Activated CD4-positive, alpha-beta T cell treated with anti-CD3 and anti-CD28 coated beads, Interleukin-2, amount 10 ng/mL, durations not matched to agents 7 days and 5 days (primary cell): Measurements from ENCODE around the gene JAKMIP1. TPM values are rescaled to one million over a fixed set of nuclear protein-coding genes. Genes with fewer than 3 reads are reported as not detected.
"Not testable (repeated sequence)": the region's sequence is repeated elsewhere in the genome, so short reads cannot be mapped to it uniquely, and the experiment has no call there.

Source experiments
- CTCF ChIA-PET: fragments of 350-600 bp; sonication (Branson Sonifier 250); formaldehyde crosslinking; loops from one replicate; lab custom pipeline; 2021; ENCODE audit warnings: antibody characterized with exemption; lab: Charles Lee
- POLR2A ChIA-PET: fragments of 350-600 bp; sonication (Branson Sonifier 250); formaldehyde crosslinking; loops from one replicate; lab custom pipeline; 2021; ENCODE audit warnings: antibody characterized with exemption; lab: Charles Lee
- DNase-seq: peaks from one replicate; pipeline ENCODE4 v3.0.0-alpha.2; 2020
- H3K27ac Mint-ChIP-seq: one replicate; pipeline ENCODE4 v1.8.0; 2021; ENCODE audit warnings: mild to moderate bottlenecking, moderate library complexity, mixed read lengths
- H3K27me3 Mint-ChIP-seq: one replicate; pipeline ENCODE4 v1.8.0; 2021; ENCODE audit warnings: mixed read lengths
- H3K36me3 Mint-ChIP-seq: one replicate; pipeline ENCODE4 v1.8.0; 2021; ENCODE audit warnings: low read depth, mixed read lengths
- H3K4me1 Mint-ChIP-seq: one replicate; pipeline ENCODE4 v1.8.0; 2021; ENCODE audit warnings: mixed read lengths
- H3K4me3 Mint-ChIP-seq: one replicate; pipeline ENCODE4 v1.8.0; 2021; ENCODE audit warnings: mild to moderate bottlenecking, moderate library complexity, mixed read lengths
- H3K9me3 Mint-ChIP-seq: one replicate; pipeline ENCODE4 v1.8.0; 2021; ENCODE audit warnings: mixed read lengths
- total RNA-seq, 2 experiments: library from RNA; stranded (reverse); gene quantifications; one replicate each; pipeline ENCODE4 v1.2.3, GENCODE V29; 2021

JAKMIP1 gene
- total RNA-seq, 2 experiments from 2014 or later: 9.6 to 10.9 TPM

DNA sequence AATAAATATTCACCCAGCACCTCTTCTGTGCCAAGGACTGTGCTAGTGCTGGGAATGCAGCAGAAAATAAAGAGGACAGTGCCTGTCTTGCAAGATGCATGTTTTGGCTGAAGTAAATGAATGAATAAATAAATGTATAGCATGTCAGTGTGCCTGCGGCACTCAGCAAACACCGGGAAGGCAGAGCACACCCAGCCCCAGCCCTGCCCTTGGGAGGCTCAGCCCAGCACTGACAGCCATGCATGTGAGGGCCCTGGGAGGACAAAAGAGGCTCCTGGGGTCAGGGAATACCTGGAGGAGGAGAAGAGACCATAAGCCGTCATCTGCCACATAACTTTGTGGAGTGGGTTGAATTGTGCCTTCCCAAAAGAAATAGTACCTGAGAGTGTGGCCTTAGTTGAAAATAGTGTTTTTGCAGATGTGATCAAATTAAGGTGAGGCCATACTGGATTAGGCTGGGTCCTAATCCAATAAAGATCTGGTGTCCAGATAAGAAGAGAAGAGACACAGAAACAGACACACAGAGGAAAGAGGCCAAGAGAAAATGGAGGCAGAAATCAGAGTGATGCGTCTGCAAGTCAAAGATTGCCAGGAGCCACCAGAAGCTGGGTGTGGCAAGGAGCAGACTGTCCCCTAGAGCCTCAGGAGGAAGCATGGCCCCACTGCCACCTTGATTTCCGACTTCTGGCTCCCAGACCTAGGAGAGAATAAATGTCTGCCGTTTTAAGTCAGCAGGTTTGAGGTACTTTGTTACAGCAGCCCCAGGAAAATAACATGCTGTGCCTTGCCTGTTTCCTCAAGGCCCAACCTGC is 198.5 kb downstream of the JAKMIP1 start:
- Mint-ChIP-seq H3K4me1 (no peaks in the 10 kb centered on the region), H3K4me3 (no peak overlapping the region), H3K27ac (no peak overlapping the region), H3K36me3 (no peaks in the 10 kb centered on the region), H3K27me3 (peaks cover 3% of the 10 kb centered on the region), H3K9me3 (no peaks in the 10 kb centered on the region)
- ChIA-PET CTCF (no interaction called here), POLR2A (no interaction called here)
- no peak for DNase-seq

DNA sequence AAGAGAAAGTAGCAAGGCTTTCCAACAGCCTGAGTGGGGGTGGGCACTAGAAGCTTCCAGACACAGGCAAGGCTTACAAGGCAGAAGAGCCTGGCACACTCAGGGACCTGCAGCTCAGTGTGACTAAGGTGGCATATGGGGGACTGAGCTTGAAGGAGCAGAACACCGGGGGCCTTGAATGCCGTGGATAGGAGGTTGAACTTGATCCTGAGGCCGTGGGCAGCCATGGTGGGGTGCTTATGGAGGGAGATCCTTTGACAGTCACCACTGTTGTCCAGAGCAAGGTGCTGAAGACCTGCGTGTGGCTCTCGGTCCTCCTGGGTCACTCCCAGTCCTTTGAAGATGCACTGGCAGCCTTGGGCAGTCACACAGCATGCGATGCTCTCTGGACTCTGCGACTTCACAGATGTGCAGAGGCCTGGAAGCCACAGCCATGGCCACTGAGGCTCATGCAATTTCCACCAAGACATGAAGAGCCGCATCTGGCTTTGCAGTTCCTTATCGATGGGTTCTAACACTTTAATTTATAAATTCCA is 200.5 kb downstream of the JAKMIP1 start:
- POLR2A ChIA-PET: no interaction called here

DNA sequence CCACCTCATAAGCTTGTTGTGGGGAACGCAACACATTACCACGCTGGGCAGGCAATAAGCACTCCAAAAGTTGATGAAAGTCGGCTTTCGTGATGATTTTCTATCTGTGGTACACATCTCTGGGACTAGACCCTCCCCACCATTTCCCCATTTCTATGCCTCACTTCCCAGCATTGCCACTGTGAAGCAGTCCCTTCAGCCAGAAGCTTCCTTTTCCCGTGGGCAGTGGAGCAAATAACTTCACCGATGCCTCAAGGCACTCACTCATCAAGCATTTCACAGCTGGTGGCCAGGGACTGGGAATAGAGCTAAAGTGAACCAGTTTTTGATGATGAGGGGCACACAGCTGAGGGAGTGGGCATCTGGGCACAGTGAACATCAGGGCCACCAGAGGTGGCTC is 201.0 kb downstream of the JAKMIP1 start:
- no peaks in the 10 kb centered on the region for H3K27me3 Mint-ChIP-seq
- POLR2A ChIA-PET: no interaction called here
- CTCF ChIA-PET: interaction anchor here (1.2 to 1.7 kb wide), 2 partner anchors 10 to 328 kb away, joined by 3 to 5 read pairs; no protein-coding TSS in a partner anchor
- peaks cover 9% of the 10 kb centered on the region for H3K4me1 Mint-ChIP-seq
- DNase-seq: no peak
- H3K4me3 Mint-ChIP-seq: no peak overlapping the region
- H3K36me3 Mint-ChIP-seq: no peaks in the 10 kb centered on the region
- no peak overlapping the region for H3K27ac Mint-ChIP-seq
- no peaks in the 10 kb centered on the region for H3K9me3 Mint-ChIP-seq

More for the DNA sequence above, 200.5 kb downstream of the JAKMIP1 start:
- CTCF ChIA-PET: interaction anchor here (1.2 kb wide), 1 partner anchor 9 kb away, joined by 3 read pairs; no protein-coding TSS in a partner anchor
- DNase-seq: no peak
- H3K4me3 Mint-ChIP-seq: no peak overlapping the region
- no peaks in the 10 kb centered on the region for H3K27me3 Mint-ChIP-seq
- peaks cover 9% of the 10 kb centered on the region for H3K4me1 Mint-ChIP-seq
- H3K27ac Mint-ChIP-seq: no peak overlapping the region
- H3K36me3 Mint-ChIP-seq: no peaks in the 10 kb centered on the region
- H3K9me3 Mint-ChIP-seq: no peaks in the 10 kb centered on the region

DNA sequence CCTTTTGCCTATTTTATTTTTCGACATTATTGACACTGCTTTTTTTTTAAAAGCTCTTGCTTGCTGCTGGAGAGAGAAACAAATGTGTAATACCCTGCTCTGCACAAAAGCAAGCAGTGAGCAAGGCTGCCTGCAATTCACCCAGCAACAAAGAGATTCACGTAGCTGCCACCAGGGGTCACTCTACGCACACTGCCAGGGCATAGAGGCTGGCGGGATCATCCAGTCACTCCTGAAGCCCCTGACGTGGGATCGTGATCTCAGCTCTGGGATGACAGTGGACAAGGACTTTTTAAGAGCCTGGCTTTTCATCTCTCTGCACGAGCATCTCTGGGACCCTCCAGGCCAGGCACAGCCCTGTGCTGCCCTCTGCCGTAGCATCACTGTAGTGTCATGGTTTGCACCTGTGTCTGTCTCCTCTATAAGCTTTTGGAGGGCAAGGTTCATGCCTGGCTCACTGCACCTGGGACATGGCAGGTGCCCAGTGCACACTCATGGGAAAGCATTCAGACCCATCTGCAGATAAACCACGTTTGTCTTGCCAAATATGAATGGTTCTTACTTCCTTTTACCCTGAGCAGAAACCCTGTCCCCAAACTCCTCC is 201.9 kb downstream of the JAKMIP1 start:
- ChIA-PET POLR2A (no interaction called here), CTCF (interaction anchor here (0.6 to 1.8 kb wide), 13 partner anchors 8 to 960 kb away, joined by 3 to 6 read pairs (median 4); no protein-coding TSS in a partner anchor)
- Mint-ChIP-seq H3K4me3 (no peak overlapping the region), H3K36me3 (no peaks in the 10 kb centered on the region), H3K4me1 (peaks cover 9% of the 10 kb centered on the region), H3K27ac (no peak overlapping the region), H3K27me3 (no peaks in the 10 kb centered on the region), H3K9me3 (no peaks in the 10 kb centered on the region)
- peak; percentile 50 for DNase-seq

DNA sequence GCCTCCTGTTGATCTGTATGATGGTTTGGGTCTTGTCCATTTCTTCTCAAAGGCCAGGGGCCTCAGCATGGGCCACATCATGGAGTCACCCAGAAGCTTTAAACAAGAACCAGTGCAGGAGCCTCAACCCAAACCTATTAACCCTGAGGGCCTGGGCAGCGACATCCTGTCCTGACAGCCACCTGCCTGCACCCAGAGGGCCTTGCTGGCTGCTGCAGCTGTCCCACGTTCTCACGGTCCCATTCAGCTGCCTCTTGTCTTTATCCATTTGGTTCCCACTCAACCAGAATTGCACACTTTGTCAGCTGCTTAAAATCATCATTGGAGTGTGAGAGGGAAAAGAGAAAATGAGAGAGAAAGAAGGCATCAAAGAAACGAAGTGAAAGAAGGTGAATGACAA is 203.7 kb downstream of the JAKMIP1 start:
- Mint-ChIP-seq H3K27ac (no peak overlapping the region), H3K4me3 (no peak overlapping the region), H3K9me3 (no peaks in the 10 kb centered on the region), H3K4me1 (peaks cover 9% of the 10 kb centered on the region), H3K27me3 (no peaks in the 10 kb centered on the region), H3K36me3 (no peaks in the 10 kb centered on the region)
- CTCF ChIA-PET: interaction anchor here (0.9 to 1.8 kb wide), 2 partner anchors 34 to 331 kb away, joined by 3 to 5 read pairs; no protein-coding TSS in a partner anchor
- POLR2A ChIA-PET: no interaction called here
- no peak for DNase-seq

DNA sequence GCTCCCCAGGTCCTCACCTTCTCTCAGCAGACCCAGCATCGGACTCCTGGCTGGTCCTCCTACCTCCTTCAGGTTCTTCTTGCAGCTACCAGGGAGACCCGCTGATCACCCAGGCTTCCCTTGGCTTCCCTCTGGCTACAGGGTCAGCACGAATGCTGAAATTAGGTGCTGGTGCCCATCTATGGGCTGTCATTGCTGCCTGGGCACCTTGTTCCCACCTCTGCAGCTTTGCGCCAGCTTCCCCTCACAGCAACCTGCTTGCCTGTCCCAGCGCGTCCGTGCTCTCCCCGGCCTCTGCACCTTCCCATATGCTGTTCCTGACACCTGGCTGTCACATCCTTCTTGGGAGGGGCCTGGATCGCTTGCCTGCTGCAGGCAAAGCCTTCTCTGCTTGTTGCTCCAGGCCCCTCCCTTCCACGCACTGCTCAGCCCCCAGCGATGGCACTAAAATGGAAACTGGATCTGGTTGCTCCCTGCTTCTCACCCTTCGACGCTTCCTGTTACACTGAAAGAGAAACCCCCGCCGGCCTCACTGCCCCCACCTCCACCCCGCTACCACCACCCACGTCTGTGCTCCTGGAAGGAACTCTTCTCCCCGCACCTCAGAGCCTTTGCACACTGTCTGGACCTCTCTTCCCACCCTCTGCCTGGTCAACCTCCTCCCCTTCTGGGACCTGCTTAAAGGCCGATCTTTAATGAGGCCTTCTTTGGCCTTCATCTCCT is 204.3 kb downstream of the JAKMIP1 start:
- H3K36me3 Mint-ChIP-seq: no peaks in the 10 kb centered on the region
- ChIA-PET POLR2A (no interaction called here), CTCF (no interaction called here)
- H3K4me1 Mint-ChIP-seq: peaks cover 9% of the 10 kb centered on the region
- H3K27ac Mint-ChIP-seq: no peak overlapping the region
- DNase-seq: no peak
- H3K27me3 Mint-ChIP-seq: no peaks in the 10 kb centered on the region
- no peak overlapping the region for H3K4me3 Mint-ChIP-seq
- no peaks in the 10 kb centered on the region for H3K9me3 Mint-ChIP-seq

DNA sequence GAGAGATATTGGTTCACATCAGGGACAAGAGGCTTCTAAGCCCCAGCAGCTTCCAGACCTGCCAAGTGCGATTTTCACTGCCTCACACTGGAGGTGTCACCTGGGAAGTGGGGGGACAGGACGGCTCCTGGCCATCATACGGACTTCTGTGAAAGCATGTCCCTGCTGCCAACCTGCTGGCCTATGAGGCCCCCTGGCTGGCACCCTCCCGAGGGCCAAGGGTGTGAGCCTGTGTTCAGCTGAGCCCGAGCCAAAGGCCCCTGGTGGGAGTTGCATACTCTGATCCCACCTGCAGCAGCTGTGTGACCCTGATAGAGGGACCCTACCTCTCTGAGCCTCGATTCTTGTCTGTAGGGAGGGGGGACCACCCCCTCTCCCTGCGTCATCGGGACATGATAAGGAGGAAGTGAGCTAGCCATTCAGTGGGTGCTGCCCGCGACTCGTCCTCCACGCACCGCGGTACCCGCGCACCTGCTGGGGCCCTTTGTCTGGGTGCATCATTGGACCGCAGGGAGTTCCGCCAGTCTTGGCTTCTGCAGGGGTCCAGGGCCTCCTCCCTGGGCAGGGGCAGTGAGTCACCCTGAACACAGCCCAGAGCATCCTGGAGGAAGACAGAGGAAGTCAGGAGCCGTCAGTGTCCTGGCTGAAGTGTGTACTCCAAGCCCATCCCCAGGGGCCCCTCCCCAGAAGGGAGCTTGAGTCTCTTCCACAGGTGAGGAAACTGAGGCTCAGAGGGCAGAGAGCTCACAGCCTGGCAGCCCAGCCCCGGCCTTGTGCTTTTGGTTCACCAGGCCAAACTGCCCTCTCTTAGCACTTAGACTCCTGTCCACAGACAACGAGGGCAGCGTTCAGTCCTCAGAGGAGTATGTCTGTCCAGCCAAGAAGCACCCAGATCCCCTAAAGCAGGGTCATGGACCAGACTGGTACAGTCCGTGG is 206.2 kb downstream of the JAKMIP1 start:
- no peaks in the 10 kb centered on the region for H3K36me3 Mint-ChIP-seq
- H3K27ac Mint-ChIP-seq: no peak overlapping the region
- no peaks in the 10 kb centered on the region for H3K9me3 Mint-ChIP-seq
- POLR2A ChIA-PET: no interaction called here
- CTCF ChIA-PET: interaction anchor here (1.3 kb wide), 1 partner anchor 17 kb away, joined by 3 read pairs; no protein-coding TSS in a partner anchor
- H3K4me1 Mint-ChIP-seq: peaks cover 9% of the 10 kb centered on the region
- DNase-seq: no peak
- no peak overlapping the region for H3K4me3 Mint-ChIP-seq
- H3K27me3 Mint-ChIP-seq: no peaks in the 10 kb centered on the region

DNA sequence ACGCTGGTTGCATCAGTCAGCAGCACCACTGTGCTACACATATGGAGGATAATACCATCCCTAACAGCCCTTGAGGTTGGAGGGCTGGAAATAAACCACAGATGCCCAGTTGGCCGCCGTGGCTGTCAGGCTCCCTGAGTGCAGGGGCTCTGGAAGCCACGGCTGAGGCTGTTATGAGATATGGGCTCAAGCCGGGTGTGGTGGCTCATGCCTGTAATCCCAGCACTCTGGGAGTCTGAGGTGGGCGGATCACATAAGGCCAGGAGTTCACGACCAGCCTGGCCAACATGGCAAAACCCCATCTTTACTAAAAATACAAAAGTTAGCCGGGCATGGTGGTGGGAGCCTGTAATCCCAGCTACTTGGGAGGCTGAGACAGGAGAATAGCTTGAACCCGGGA is 207.0 kb downstream of the JAKMIP1 start:
- H3K4me1 Mint-ChIP-seq, H3K9me3 Mint-ChIP-seq, H3K27me3 Mint-ChIP-seq, H3K27ac Mint-ChIP-seq, POLR2A ChIA-PET, DNase-seq, H3K36me3 Mint-ChIP-seq, H3K4me3 Mint-ChIP-seq: not testable (repeated sequence)
- CTCF ChIA-PET: interaction anchor here (1.3 kb wide), 1 partner anchor 18 kb away, joined by 3 read pairs; no protein-coding TSS in a partner anchor

DNA sequence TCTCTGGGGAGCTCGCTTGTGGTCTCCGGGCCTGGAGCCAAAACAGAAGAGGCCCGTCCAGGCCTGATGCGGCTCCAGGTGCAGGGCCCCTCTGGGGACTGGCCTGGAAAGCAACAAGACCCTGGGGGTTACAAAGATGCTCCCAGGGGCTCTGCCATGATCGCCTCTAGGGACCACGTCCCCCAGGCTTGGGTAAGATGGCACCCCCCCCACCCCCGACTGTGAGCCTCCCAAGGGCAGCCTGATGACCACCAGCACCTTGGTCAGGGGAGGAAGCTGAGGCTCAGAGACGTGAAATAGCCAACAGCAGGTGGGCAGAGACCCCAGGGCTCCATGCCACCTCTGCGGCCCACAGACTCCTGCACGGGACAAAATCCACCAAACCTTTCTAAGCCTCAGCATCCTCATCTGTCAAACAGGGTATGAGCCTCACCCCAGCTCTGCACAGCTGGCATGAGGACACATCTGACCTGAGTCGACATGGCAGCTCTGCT is 207.5 kb downstream of the JAKMIP1 start:
- no peaks in the 10 kb centered on the region for H3K36me3 Mint-ChIP-seq
- no peak for DNase-seq
- H3K27me3 Mint-ChIP-seq: no peaks in the 10 kb centered on the region
- POLR2A ChIA-PET: no interaction called here
- CTCF ChIA-PET: interaction anchor here (1.3 kb wide), 1 partner anchor 19 kb away, joined by 3 read pairs; no protein-coding TSS in a partner anchor
- H3K27ac Mint-ChIP-seq: no peak overlapping the region
- H3K4me3 Mint-ChIP-seq: no peak overlapping the region
- H3K4me1 Mint-ChIP-seq: peaks cover 9% of the 10 kb centered on the region
- no peaks in the 10 kb centered on the region for H3K9me3 Mint-ChIP-seq

DNA sequence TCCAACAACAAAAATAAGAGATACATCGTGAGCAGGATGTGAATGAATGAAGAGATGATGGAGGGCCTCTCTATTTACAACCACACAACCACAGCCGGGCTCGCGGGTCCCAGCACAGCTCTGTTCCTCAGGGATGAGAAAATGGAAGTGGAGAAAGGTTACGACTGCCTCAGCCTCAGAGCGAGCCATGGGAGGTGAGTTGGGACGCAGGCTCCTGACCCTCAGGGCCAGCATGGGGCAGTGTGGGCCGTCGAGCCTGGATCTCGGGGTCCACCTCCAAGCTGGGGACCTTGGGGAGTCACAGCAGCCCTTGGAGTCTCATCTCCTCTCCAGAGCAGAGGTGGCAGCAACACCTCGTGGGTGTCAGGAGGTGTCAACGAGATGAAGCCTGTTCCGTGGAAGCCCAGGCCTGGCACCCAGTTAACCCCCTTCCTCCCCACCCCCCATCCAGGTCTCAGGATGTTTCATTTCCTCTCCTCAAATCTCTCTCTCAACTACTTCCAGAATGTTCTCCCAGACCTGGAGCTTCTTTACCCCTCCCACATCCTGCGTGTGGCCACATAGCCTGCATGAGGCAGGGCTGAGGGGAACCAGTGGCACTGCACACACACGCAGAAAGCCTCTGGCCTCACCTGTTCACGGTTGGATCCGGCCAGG is 208.1 kb downstream of the JAKMIP1 start:
- Mint-ChIP-seq H3K27ac (no peak overlapping the region), H3K4me3 (no peak overlapping the region), H3K9me3 (no peaks in the 10 kb centered on the region), H3K36me3 (no peaks in the 10 kb centered on the region), H3K27me3 (no peaks in the 10 kb centered on the region), H3K4me1 (peaks cover 9% of the 10 kb centered on the region)
- no peak for DNase-seq
- ChIA-PET CTCF (interaction anchor here (1.3 kb wide), 1 partner anchor 19 kb away, joined by 3 read pairs; no protein-coding TSS in a partner anchor), POLR2A (no interaction called here)

DNA sequence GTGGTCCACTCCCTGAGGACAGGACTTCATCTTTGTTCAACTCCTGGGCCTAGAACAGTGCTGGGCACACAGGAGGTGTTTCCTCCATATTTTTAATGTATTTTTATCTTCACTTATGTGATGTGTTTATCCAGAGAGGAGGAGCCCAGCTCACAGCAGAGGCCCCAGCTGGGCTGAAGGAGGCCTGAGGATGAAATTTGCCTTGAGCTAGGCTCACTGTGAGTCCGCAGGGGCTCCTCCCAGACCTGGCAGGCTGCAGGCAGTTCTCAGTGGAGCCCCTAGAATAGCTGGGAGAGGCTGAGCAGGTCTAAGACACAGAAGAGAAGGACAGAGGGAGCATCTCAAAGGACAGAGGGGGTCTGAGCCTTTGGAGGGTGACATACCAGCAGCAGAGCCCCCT is 208.9 kb downstream of the JAKMIP1 start:
- H3K36me3 Mint-ChIP-seq: no peaks in the 10 kb centered on the region
- peaks cover 6% of the 10 kb centered on the region for H3K4me1 Mint-ChIP-seq
- no peak overlapping the region for H3K27ac Mint-ChIP-seq
- DNase-seq: no peak
- no peaks in the 10 kb centered on the region for H3K9me3 Mint-ChIP-seq
- H3K27me3 Mint-ChIP-seq: no peaks in the 10 kb centered on the region
- ChIA-PET POLR2A (no interaction called here), CTCF (no interaction called here)
- H3K4me3 Mint-ChIP-seq: no peak overlapping the region
